Measurements from ENCODE around the gene CEBPZOS.
"Not testable (repeated sequence)": the region's sequence is repeated elsewhere in the genome, so short reads cannot be mapped to it uniquely, and the experiment has no call there.

The CEBPZOS gene

GRCh38 chr2:37171624-37171950, 24.7 kb upstream of the CEBPZOS start:
- no peaks in the 10 kb centered on the region for H3K9me3 ChIP-seq (ENCODE audit: control insufficient read depth, low read length)
- no peak overlapping the region for H3K4me3 ChIP-seq (ENCODE audit: low read length)
- H3K4me1 ChIP-seq (ENCODE audit: control insufficient read depth, insufficient read depth, low read length) = peaks cover 5% of the 10 kb centered on the region

DNA sequence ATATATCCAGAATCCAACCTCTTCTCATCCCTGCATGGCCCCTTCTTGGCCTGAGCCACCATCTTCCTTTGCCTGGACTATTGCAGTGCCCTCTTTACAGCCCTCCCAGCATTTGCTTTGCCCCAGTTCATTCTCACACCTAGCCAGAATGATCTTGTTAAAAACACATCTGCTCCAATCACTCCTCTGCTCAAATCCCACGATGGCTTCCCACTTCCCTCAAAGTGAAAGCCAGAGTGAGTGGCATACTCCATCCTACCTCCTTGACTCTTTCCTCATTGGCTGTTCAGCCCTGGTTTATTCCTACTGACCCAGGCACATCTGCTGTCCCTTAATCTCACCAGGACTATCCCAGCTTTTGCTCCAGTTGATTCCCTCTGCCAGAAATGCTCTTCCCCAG, 22.6 kb upstream of the CEBPZOS start:
- Histone ChIP-seq H3K4me1 (ENCODE audit: control insufficient read depth, insufficient read depth, low read length) (no peaks in the 10 kb centered on the region), H3K9ac (ENCODE audit: low read length) (no peak overlapping the region), H3K36me3 (ENCODE audit: control insufficient read depth, insufficient read depth, low read length) (no peaks in the 10 kb centered on the region), H3K27me3 (ENCODE audit: control insufficient read depth, insufficient read depth, low read length) (no peaks in the 10 kb centered on the region), H3K9me3 (ENCODE audit: control insufficient read depth, low read length) (no peaks in the 10 kb centered on the region), H3K4me3 (ENCODE audit: low read length) (no peak overlapping the region)

More at GRCh38 chr2:37171624-37171950, 24.7 kb upstream of the CEBPZOS start:
- Histone ChIP-seq H3K27me3 (ENCODE audit: control insufficient read depth, insufficient read depth, low read length) (no peaks in the 10 kb centered on the region), H3K36me3 (ENCODE audit: control insufficient read depth, insufficient read depth, low read length) (no peaks in the 10 kb centered on the region), H3K9ac (ENCODE audit: low read length) (no peak overlapping the region)

- Histone ChIP-seq H3K4me1 (ENCODE audit: control insufficient read depth, insufficient read depth, low read length) (no peaks in the 10 kb centered on the region), H3K9ac (ENCODE audit: low read length) (no peak overlapping the region), H3K9me3 (ENCODE audit: control insufficient read depth, low read length) (no peaks in the 10 kb centered on the region), H3K4me3 (ENCODE audit: low read length) (no peak overlapping the region), H3K36me3 (ENCODE audit: control insufficient read depth, insufficient read depth, low read length) (no peaks in the 10 kb centered on the region), H3K27me3 (ENCODE audit: control insufficient read depth, insufficient read depth, low read length) (no peaks in the 10 kb centered on the region)
Observed at GRCh38 chr2:37180006-37180639, 16.2 kb upstream of the CEBPZOS start.

DNA sequence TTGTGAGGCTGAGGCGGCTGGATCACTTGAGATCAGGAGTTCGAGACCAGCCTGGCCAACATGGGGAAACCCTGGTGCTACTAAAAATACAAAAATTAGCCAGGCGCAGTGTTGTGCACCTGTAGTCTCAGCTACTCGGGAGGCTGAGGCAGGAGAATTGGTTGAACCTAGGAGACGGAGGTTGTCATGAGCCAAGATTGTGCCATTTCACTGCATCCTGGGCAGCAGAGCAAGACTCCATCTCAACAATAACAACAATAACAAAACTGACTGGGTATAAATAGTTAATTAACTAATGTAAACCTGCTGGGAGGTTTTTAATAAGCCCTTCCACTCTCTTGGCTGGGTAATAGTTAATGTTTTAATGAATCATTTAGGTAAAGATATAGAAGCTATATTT, 15.7 kb upstream of the CEBPZOS start:
- Histone ChIP-seq H3K36me3 (ENCODE audit: control insufficient read depth, insufficient read depth, low read length) (no peaks in the 10 kb centered on the region), H3K9ac (ENCODE audit: low read length) (no peak overlapping the region), H3K9me3 (ENCODE audit: control insufficient read depth, low read length) (no peaks in the 10 kb centered on the region), H3K4me1 (ENCODE audit: control insufficient read depth, insufficient read depth, low read length) (no peaks in the 10 kb centered on the region), H3K4me3 (ENCODE audit: low read length) (no peak overlapping the region), H3K27me3 (ENCODE audit: control insufficient read depth, insufficient read depth, low read length) (no peaks in the 10 kb centered on the region)

DNA sequence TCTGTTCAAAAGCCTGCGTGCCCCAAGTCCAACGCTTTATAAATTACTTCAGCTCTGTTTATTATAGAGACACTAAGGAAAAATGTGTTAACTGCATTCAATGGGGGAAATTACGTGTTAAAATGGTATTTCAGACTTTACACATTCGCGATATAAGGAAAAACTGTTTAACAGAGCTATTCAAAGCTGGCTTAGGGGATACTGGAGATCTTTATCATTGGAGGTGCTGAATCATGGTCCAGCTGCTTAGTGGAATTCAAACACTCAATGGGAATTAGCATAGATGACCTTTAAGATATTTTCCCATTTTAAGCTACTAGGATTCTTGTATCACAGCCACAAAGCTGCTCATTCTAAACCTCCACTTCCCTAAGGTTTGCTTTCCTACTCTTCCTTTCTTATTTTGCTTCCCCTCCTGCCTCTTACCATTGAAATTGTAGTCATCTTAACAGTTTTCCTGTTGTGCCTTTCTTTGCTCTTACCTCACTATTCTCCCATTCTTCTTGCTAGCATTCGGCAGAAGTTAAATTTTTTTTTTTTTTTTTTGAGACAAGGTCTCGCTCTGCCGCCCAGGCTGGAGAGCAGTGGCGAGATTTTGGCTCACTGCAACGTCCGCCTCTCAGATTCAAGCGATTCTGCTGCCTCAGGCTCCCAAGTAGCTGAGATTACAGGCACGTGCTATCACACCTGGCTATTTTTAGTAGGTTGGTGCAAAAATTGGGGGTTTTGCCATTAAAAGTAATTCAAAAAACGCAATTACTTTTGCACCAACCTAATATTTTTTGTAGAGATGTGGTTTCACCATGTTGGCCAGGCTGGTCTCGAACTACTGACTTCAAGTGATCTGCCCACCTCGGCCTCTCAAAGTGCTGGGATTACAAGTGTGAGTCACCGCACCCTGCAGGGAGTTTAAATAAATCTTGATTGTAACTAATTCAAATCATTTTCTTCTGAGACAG, 14.3 kb upstream of the CEBPZOS start:
- Histone ChIP-seq H3K4me3 (ENCODE audit: low read length) (no peak overlapping the region), H3K9me3 (ENCODE audit: control insufficient read depth, low read length) (no peaks in the 10 kb centered on the region), H3K9ac (ENCODE audit: low read length) (no peak overlapping the region), H3K4me1 (ENCODE audit: control insufficient read depth, insufficient read depth, low read length) (no peaks in the 10 kb centered on the region), H3K27me3 (ENCODE audit: control insufficient read depth, insufficient read depth, low read length) (no peaks in the 10 kb centered on the region), H3K36me3 (ENCODE audit: control insufficient read depth, insufficient read depth, low read length) (no peaks in the 10 kb centered on the region)

DNA sequence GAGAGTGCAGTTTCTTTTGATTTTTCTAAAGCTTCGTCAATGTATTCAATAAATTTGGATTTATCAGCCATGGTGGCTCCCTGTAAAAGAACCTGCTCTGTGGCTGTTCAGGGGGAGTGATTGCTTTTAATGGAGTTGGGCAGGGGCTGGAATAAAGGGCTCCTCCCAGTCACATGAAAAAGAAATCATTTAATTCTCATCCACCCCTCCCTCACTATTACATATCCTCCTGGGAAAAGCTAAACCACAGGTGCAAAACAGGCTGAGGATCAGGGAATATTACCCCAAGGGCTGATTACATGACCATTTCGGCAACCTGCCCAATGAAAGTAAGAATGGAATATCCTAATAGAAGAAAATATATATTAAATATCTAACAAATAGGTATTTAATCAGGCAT, 7.7 kb upstream of the CEBPZOS start, which contains the start of gene SULT6B1:
TSS of gene SULT6B1 (minus strand) at position 101 of the 400 bp plus-strand sequence. CDS start at position 71, 30 bp downstream.
- no peak within 1 kb of the TSS for H3K4me3 ChIP-seq (ENCODE audit: low read length)
- no peaks in the 10 kb centered on the region for H3K36me3 ChIP-seq (ENCODE audit: control insufficient read depth, insufficient read depth, low read length)
- no peak within 1 kb of the TSS for H3K9ac ChIP-seq (ENCODE audit: low read length)
- no peaks in the 10 kb centered on the region for H3K4me1 ChIP-seq (ENCODE audit: control insufficient read depth, insufficient read depth, low read length)
- H3K27me3 ChIP-seq (ENCODE audit: control insufficient read depth, insufficient read depth, low read length) = no peaks in the 10 kb centered on the region
- no peaks in the 10 kb centered on the region for H3K9me3 ChIP-seq (ENCODE audit: control insufficient read depth, low read length)

- H3K36me3 ChIP-seq (ENCODE audit: control insufficient read depth, insufficient read depth, low read length) = no peaks in the 10 kb centered on the region
- no peaks in the 10 kb centered on the region for H3K27me3 ChIP-seq (ENCODE audit: control insufficient read depth, insufficient read depth, low read length)
- H3K4me3 ChIP-seq (ENCODE audit: low read length) = no peak overlapping the region
- no peak overlapping the region for H3K9ac ChIP-seq (ENCODE audit: low read length)
- H3K9me3 ChIP-seq (ENCODE audit: control insufficient read depth, low read length) = no peaks in the 10 kb centered on the region
- H3K4me1 ChIP-seq (ENCODE audit: control insufficient read depth, insufficient read depth, low read length) = no peaks in the 10 kb centered on the region
Observed at GRCh38 chr2:37189452-37190153, 6.7 kb upstream of the CEBPZOS start.

DNA sequence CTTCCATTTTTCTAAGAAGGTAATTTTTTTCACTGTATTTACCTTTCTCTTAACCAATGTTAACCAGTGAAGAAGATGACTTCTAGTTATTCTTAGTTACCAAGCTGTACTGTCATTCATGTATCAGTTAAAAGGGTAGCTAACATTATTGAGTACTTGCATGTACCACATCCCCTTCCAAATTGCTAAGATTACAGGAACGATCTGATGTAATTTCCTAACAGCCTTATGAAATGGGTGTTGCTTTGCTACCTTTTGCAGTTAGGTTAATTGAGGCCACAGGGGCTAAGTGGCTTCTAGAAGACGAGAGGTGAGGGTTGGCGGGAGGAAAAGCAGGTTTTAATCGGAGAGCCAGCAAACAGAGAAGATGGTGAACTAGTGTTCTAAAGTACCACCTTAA, 6.0 kb upstream of the CEBPZOS start:
- Histone ChIP-seq H3K36me3 (ENCODE audit: control insufficient read depth, insufficient read depth, low read length) (no peaks in the 10 kb centered on the region), H3K4me3 (ENCODE audit: low read length) (no peak overlapping the region), H3K27me3 (ENCODE audit: control insufficient read depth, insufficient read depth, low read length) (no peaks in the 10 kb centered on the region), H3K9me3 (ENCODE audit: control insufficient read depth, low read length) (no peaks in the 10 kb centered on the region), H3K9ac (ENCODE audit: low read length) (no peak overlapping the region), H3K4me1 (ENCODE audit: control insufficient read depth, insufficient read depth, low read length) (no peaks in the 10 kb centered on the region)

DNA sequence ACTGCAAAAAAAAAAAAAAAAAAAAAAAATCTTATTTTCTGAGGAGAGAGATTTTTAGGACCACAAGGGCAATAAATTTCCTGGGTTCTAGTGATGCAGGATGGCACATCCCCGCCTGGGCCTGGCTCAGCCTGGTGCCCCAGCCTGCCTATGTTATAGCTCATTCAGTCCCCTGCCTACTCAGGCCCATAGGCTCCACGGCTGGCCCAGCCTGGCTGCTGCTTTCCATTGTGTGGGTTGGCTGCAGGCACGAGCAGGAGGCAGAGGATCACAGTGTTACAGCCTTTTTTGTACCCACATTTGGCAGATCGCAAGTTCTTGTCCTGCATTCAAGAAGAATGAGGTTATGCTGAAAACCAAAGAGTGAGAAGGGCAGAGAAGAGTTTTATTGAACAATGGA, 5.0 kb upstream of the CEBPZOS start:
- H3K27me3 ChIP-seq (ENCODE audit: control insufficient read depth, insufficient read depth, low read length) = no peaks in the 10 kb centered on the region
- no peaks in the 10 kb centered on the region for H3K9me3 ChIP-seq (ENCODE audit: control insufficient read depth, low read length)
- no peak overlapping the region for H3K9ac ChIP-seq (ENCODE audit: low read length)
- H3K4me1 ChIP-seq (ENCODE audit: control insufficient read depth, insufficient read depth, low read length) = no peaks in the 10 kb centered on the region
- no peaks in the 10 kb centered on the region for H3K36me3 ChIP-seq (ENCODE audit: control insufficient read depth, insufficient read depth, low read length)
- no peak overlapping the region for H3K4me3 ChIP-seq (ENCODE audit: low read length)

DNA sequence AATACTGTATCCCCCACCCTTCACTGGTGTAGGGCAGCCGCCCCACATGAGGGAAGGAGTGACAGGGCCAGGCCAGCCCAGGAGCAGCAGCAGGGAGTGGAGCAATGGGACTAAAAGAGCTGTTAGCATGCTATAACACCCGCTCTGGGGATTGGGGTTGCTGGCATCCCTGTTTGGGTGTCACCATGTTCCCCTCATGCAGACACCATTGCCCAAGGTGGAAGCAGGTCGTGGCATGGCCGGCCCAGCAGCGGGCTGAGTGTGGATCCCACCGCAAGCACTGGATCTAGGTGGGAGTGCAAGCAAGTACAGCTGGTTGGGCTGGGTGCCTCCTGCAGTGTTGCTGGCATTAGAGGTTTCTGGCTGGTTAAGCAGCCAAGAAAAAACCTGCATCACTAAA, 4.5 kb upstream of the CEBPZOS start:
- no peak overlapping the region for H3K9ac ChIP-seq (ENCODE audit: low read length)
- H3K27me3 ChIP-seq (ENCODE audit: control insufficient read depth, insufficient read depth, low read length) = no peaks in the 10 kb centered on the region
- no peaks in the 10 kb centered on the region for H3K9me3 ChIP-seq (ENCODE audit: control insufficient read depth, low read length)
- H3K4me3 ChIP-seq (ENCODE audit: low read length) = no peak overlapping the region
- H3K36me3 ChIP-seq (ENCODE audit: control insufficient read depth, insufficient read depth, low read length) = no peaks in the 10 kb centered on the region
- no peaks in the 10 kb centered on the region for H3K4me1 ChIP-seq (ENCODE audit: control insufficient read depth, insufficient read depth, low read length)

GRCh38 chr2:37192551-37192950, 3.7 kb upstream of the CEBPZOS start:
- H3K4me3 ChIP-seq (ENCODE audit: low read length) = no peak overlapping the region
- no peak overlapping the region for H3K9ac ChIP-seq (ENCODE audit: low read length)

DNA sequence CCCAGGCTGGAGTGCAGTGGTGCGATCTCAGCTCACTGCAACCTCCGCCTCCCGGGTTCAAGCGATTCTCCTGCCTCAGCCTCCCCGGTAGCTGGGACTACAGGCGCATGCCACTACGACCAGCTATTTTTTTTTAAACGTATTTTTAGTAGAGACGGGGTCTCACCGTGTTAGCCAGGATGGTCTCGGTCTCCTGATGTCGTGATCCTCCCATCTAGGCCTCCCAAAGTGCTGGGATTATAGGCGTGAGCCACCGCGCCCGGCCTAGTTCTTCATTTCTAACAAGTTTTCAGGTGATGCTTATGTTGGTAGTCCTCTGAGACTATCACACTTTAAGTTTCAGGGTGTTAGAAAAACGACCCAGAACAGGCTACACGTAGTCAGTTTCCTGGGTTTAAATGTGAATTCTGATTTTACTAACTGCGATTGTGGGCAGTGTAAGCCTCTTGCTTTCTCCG, 405 bp upstream of the CEBPZOS start:
- H3K36me3 ChIP-seq (ENCODE audit: control insufficient read depth, insufficient read depth, low read length); H3K9me3 ChIP-seq (ENCODE audit: control insufficient read depth, low read length); H3K27me3 ChIP-seq (ENCODE audit: control insufficient read depth, insufficient read depth, low read length): not testable (repeated sequence)
- Histone ChIP-seq H3K4me1 (ENCODE audit: control insufficient read depth, insufficient read depth, low read length) (peaks cover 10% of the 10 kb centered on the region), H3K9ac (ENCODE audit: low read length) (peak overlapping the region; percentile 80), H3K4me3 (ENCODE audit: low read length) (peak overlapping the region; percentile 98)

More at GRCh38 chr2:37192551-37192950, 3.7 kb upstream of the CEBPZOS start:
- Histone ChIP-seq H3K36me3 (ENCODE audit: control insufficient read depth, insufficient read depth, low read length) (no peaks in the 10 kb centered on the region), H3K27me3 (ENCODE audit: control insufficient read depth, insufficient read depth, low read length) (no peaks in the 10 kb centered on the region), H3K9me3 (ENCODE audit: control insufficient read depth, low read length) (no peaks in the 10 kb centered on the region), H3K4me1 (ENCODE audit: control insufficient read depth, insufficient read depth, low read length) (peaks cover 6% of the 10 kb centered on the region)

Measured in mucosa of stomach (tissue), 1 donor.